COR-L47 (cell line): ENCODE measurements around the gene RAB31.

Experiments
- DNase-seq: peaks from one replicate; lab custom pipeline; 2025; lab: John Stamatoyannopoulos, UW

RAB31 gene

DNA sequence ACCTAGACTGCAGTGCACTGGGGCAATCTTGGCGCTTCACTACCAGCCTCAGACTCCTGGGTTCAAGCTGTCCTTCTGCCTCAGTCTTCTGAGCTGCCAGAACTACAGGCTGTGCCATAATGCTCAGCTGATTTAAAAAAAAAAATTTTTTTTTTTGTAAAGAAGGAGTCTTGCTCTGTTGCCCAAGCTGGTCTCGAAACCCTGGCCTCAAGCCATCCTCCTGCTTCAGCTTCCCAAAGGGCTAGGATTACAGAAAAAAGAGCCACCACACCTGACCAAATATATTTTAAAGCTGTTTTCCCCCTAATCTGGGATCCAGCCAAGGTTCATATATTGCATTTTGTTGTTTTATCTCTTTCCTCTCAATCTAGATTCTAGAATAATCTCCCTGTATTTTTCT, 82.2 kb downstream of the RAB31 start:
- no peak for DNase-seq

DNA sequence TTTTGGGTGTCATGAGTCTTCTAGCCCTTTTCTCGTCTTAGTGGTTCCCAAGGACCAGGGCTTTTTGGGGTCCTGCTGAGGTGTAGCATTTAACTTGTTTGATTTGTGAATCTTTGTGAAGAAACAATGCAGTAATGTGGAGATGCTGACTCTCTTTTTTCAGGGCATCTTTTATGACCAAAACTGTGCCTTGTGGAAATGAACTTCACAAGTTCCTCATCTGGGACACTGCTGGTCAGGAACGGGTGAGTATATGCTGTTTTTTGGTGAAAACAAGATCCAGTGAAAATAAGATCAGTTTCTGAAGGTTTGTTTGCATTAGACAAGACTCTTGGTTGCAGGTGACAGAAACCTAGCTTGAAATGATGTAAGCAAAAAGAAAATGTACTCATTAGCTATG, 83.9 kb downstream of the RAB31 start:
- DNase-seq, result no peak

DNA sequence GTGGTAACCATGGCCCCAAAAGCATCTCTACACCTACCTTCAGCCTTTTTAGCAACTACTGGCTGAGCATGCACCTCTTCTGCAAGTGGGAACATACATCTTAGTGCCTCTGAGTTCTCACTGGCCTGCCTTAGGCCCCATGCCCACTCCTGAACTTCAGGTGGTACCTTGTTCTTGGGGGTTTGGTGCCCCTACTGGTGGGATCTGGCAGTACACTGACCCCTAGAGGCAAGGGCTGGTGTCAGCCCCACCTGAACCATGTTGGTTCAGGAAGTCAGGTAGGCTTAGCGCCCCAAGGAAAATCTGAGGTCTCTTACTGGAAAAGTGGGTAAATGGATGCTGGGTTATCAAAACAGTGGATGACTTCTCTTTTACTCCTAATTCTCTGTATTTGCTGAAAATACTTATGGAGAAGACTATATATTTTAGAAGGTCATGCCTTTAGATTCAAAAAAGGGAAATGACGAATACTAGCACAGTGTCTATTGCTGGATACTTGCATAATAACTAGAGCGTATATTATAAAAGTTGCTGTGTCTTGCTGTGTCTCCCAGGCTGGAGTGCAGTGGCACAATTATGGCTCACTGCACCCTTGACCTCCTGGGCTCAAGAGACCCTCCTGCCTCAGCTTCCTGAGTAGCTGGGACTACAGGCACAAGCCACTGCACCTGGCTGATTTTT, 84.6 kb downstream of the RAB31 start:
- DNase-seq, result no peak

DNA sequence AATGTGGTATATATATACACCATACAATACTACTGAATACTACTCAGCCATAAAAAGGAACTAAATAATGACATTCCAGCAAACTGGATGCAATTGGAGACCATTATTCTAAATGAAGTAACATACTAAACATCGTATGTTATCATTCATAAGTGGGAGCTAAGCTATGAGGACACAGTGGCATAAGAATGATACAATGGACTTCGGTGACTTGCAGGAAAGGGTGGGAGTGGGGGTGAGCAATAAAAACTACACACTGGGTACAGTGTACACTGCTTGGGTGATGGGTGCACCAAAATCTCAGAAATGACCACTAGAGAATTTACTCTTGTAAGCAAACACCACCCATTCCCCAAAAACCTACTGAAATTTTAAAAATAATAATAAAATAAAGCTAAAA, 87.9 kb downstream of the RAB31 start:
- DNase-seq, result no peak

DNA sequence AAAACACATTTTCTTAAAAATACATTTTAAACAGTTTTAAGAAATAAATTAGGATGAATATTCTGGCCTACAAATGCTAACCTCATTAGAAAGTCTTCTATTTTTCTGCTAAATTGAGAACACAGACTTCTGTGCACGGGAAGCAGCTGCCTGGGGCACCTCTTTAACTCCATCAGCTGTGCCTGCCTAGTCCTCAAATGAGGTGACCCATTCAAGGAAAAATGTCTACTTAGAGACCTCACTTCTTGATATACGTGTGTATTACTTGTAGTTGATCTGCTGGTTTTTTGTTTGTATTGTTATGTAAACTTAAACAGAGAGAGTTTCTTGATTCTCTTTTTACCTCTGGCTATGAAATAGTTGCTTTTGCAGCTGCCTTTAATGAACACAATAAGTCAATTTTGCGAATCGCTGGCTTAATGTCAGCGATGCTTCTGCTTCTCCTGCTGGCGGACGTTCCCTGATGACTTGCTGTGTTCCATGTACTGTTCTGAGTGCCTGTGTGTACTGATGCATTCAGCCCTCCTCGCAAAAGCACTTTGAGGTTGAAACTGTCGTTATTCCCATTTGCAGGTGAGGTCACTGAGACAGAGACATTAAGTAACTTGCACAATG, 88.9 kb downstream of the RAB31 start:
- DNase-seq, result peak; percentile 33

DNA sequence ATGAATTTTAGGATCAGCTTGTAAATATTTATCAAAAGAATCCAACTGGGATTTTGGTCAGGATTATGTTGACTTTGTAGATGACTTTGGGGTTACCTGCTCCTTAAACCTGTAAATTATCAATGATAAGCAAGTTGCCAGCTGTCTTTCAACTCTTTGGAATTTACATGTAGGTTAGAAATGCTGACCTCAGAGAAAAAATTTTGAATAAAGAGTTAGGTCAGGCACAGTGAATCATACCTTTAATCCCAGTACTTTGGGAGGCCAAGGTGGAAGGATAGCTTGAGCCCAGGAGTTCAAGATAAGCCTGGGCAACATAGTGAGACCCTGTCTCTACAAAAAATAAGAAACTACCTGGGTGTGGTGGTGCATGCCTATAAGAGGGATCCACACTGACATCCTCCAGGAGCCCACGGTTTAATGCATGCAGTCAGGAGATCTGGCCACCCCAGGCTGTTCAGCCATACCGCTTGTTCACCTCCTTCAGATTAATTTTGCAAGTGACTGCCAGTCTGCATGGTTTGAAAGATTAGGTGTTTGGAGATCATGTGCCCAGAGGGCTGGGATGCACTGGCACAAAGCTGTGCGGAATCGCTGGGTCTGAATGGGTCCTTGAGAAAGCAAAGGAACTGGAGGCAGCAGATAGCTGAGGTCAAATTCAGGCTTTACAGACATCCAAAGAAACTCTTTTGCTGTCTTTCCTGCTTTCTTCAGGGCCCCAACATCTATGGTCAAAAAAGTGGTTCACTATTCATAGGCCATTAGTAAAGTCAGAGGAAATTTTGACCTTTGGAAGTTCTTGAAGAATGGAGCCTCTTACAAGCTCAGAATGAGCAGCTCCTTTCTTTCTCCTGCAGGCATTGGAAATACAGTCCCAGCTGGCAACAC, 94.3 kb downstream of the RAB31 start:
- no peak for DNase-seq

DNA sequence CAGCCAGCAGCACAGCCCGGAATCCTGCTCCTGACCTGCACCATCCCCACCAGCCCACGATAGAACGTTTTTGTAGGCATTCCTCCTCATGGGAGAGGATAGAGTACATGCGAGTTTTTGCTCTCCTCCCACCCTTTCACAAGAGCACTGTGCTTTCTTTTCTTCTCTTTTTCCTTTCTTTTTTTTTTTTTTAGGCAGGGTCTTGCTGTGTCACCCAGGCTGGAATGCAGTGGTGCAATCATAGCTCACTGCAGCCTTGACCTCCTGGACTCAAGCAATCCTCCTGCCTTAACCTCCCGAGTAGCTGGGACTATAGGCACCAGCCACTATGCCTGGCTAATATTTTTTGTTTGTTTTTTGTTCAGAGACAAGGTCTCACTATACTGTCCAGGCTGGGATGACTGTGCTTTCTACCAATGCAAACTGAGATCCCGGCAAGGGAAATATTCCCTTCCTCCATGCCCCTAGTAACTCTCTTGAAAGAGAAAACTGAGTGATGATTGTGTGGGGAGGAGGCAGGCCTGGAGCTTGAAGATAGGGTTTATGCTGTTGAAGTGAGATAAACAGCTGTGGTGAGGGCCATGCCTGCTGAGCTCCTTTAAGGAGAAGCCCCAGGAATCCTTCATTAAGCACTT, 95.1 kb downstream of the RAB31 start:
- DNase-seq, result no peak

DNA sequence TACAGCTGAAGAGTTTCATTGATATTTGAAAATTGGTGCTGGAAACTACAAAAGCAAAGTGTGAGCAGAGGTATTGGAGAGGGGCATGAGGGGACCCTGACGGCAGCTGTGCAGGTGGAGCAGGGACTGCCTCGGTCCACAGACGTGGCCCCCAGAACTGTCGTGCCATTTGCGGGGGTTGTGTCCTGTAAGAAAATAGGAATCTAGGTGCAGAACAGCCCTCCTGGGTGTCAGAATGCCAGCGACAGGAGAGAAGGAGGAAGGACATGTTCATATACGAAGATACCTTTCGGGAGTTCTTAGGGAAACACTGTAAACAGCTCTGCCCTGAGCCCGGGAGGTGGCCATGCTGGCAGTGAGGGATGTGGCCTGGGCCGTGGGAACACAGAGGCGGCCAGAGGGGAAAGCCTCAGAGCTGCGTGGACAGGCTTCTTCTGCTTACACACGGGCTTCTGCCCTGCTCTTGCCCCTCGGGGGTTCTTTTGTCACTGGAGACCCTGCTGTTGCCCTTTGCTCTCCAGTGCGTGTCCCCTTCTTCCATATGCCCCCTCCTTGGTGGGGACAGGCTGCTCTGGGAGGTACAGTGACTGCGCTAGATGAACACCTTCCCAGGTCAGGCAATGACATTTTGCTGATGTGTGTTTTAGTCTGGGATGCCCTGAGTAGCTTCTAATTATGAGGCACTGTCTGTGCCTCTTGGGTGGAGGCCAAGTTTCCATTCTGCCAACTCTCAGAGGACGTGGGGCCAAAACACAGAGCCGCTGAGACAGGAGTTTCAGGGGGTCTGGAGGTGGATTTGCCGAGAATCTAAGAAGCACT, 95.8 kb downstream of the RAB31 start:
- peak; percentile 77 for DNase-seq

DNA sequence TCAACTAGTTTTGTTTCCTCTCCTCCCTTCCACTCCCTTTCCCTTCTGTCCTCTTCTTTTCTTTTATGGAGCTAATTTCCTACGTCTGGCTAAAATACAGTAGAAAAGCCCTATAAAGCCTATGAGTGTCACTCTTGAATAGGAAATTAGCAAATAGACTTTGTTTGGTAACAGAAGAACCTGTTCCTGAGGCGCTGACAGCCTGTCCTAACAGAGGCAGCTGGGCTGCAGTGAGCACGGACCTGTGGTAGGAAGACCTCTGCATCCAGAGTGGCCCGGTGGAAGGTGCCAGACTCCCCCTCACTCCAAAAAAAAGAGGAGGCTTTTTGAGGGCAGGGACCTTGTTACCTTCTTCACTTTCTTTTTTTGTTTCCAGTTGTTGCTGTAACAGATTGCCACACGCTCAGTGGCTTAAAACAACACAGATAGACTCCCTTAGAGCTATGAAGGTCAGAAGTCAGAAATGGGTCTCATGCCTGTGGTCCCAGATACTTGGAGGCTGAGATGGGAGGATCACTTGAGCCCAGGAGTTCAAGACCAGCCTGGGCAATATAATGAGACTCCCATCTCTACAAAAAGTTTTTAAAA, 96.5 kb downstream of the RAB31 start:
- peak; percentile 45 for DNase-seq

DNA sequence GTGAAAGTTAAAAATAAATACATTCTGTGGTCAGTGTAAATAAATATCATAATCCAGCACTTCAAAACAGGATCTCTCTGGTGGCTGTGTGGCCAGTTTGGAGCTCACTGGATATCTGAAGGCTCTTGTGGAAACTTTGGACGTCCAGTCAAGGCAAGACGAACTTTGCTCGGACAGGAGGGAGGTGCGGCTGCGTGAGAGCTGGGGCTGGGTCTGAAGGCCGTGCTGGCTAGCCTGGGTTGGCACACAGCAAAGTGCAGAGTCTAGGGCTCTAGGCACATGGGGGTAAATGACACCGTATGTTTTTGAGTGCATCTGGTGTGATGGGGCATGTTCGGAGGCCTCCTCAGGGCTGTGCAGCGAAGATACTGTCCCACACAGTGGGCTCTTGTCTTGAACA, 98.8 kb downstream of the RAB31 start:
- DNase-seq, result no peak

DNA sequence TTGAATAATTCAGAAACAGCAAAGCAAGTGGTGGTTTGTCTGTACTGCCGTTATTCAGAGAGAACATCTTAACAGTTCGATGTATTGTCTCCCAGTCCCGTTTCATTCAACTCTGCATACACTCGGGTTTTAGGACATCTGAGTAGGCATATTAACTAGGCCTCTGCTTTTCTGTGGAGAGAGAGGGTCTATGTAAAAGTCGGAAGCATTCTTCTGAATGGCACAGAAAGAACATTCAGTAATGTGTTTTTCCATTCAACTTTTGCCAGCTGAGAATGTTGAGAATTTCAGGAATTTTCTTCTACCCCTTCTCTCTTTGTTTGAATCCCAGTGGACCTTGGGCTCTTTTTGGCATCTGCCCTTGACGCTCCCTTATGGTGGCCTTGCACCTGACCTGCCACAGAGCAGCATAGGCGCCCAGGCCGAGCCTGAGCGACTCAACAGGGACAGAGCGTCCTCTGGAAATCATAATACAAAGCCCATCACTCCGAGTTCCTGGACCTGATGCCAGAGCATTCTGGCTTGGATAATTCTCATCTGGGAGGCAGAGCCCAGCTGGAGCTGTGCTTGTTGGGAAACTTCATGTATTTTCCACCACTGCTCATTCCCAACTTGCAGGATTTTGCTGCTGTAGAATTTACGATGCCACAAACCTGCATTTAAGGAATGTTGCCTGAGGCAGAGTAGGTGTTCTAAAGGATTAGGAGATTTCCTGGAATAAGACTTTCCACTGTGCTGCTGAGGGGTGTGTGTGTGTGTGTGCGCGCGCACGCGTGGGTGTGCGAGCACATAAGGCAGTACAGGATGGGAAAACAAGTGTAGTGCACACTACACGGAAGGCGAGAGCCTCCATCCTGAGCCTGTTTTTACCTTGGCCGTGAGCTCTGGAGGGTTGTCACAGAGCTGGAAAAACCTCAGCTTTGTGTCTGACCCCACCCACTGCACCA, 100.5 kb downstream of the RAB31 start:
- no peak for DNase-seq

DNA sequence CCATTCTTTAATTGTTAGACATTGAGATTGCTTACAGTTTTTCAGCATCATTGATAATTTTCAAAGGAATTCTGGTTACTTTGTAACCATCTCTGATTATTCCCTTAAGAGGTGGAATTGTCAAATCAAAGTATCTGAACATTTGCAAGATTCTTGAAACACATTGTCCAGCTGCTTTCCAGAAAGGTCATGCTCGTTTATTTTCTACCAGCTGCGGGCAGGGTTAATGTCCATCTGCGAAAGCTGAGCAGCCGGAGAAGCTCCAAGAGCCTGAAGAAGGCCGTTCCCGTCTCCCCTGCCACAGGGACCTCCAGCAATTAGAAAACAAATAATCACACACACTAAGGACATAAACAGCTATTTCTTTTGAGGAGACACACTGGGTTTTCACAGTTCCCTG, 101.6 kb downstream of the RAB31 start:
- DNase-seq, result no peak

DNA sequence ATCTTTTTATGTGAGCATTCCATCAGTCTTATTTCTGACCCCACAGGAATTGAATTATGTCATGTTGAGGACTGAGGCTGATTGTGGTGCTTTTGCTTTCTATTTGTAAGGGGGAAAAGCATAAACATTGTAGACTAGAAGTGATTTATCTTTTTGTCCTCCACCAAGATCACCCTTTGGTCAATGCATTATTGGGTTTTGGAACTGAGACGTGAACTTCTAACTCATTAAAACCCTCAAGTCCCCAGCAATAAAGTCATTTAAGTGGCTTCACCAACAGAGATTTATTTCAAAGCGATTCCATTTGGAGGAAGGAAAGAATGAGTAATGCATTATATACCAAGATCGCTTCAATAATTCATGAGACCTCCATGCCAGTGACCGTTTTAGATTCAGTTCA, 102.2 kb downstream of the RAB31 start:
- DNase-seq, result no peak

DNA sequence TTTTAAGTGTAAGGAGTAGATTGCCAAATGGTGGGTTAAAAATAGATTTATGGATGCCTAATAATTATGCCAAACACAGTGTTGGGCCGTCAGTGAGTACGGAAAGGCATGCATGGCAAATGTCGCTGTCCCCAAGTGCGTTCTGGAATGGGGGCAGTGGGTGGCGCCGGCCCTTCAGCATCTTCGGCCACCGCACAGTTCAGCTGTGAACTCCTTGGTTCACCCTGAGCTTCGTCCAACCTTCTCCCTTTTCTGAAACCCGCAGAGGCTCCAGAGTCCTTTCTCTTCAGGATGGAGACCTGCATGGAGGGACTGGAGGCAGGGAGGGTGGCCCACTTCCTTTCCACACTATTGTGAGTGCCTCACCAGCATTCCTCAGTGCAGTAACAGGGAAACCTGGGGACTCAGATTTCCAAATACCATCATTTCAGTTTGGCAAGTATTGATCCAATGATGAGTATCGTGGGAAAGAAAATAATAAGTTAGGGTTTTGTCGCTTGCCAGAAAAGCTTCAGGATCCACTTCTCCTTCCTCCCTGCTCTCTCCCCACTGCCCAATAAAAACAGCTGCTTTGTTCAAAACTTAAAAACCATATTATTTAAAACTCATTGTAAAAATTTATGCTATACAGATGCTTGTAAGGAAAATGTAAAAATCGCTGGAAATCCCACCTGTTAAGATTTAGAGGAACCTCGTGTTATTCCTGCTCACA, 103.0 kb downstream of the RAB31 start:
- no peak for DNase-seq

DNA sequence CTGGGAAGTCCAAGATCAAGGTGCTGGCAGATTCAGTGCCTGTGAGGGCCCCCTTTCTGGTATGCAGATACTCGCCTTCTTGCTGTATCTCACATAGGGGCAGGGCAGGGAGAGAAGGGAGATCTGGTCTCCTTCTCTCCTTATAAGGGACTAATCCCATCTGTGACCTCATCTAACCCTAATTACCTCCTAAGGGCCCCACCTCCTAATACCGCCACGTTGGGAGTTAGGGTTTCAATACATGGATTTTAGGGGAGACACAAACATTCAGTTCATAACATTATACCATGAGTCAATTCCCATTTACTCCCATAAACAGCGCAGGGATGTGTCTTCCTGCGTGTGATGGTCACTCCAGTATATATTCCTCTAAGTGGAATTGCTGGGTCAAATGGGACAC, 103.9 kb downstream of the RAB31 start:
- DNase-seq, result no peak

DNA sequence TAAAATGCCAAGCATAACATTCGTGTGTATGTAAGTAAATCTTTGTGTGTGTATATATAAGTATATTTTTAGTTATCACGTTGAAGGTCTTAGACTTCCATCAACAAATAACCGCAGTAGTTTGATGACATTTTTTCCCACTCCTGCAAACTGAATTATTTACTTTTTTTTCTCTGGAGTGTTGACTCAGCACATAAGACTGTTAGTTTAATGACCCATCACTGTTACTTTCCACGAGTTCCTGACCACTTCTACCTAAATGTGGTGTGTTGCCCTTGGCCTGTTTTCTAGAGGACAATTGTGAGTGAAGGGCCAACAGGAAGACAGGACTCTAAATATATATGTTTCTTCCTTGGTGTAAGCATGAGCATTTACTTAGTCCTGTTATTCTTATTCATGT, 106.3 kb downstream of the RAB31 start:
- DNase-seq, result no peak

DNA sequence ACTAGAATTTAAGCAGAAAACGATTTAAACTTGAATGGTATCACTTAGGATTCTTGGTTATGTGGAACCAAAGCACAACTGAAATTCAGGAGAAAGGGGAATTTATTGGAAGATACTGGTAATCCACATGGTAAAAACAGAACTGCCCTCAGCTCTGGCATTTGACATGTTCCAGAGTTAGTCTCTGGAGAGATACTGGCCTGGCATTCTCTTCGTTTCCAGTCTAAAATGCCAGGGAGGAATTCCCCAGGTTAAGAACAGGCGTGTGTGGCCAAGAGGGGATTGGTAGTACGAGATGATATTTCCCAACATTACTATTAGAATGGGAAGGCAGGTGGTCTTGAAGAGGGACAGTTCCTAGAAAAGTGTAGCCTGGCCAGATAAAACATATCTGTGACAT, 109.2 kb downstream of the RAB31 start:
- no peak for DNase-seq

DNA sequence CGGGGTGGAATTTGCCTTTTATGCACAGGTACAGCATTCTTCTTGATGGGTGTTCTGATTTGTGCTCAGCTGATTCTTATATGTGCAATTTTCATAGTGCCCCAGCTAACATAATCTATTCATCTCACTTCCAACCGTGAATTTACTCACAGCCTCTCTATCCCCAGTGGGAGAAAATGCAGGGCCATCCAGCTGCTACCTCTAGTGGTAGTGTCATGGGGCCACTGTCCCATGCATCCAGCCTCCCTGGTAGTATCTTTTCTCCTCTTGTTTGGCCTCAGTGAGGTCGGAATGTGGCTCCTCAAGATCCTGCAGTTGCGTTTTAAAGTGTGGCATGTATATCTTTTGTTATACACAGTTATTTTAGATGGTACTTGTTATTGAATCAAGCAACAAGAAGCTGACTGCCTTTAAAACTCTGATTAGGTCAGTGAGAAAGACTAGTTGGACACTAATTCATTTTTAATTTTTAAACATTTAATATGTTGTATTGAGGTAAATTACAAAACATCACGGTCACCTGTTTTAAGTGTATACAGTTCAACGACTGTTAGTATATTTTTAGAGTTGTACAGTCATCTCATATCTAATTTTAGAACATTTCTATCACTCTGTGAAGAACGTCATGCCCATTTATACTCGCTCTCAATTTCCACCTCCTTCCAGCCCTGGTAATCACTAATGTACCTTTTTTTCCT, 109.8 kb downstream of the RAB31 start:
- no peak for DNase-seq

DNA sequence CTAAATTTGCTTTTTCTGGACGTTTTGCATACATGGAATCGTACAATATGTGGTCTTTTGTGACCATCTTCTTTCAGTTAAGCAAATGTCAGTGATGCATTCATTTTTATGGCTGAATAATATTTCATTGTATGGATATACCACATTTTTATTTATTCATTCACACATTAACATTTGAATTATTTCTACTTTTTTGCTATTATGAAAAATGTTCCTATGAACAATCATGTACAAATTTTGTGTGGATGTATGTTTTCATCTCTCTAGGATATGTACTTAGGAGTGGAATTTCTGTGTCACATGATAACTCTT, 110.3 kb downstream of the RAB31 start:
- DNase-seq, result no peak
